Esophagus muscularis mucosa (tissue), 4 donors: ENCODE results near the gene UBASH3B. TPM values are rescaled to one million over a fixed set of nuclear protein-coding genes. Genes with fewer than 3 reads are reported as not detected.

Experiments
- DNase-seq: peaks from one replicate; pipeline ENCODE4 v3.0.0-alpha.2; 2017; ENCODE audit errors: extremely low spot score
- H3K27ac ChIP-seq, 4 donors: fragments of 200-600 bp; sonication (generic); replicated peaks in 1 of 4; 1 replicate in 3 of 4; 2 replicates in 1 of 4; pipeline ENCODE4 v1.5.1; 2016 to 2019; ENCODE audit warnings: mild to moderate bottlenecking in 1 of 4
- H3K27me3 ChIP-seq, 4 donors: fragments of 200-600 bp; sonication (generic); one replicate each; pipeline versions ENCODE4 v1.5.1 to v1.6.0; 2016 to 2019
- H3K36me3 ChIP-seq, 4 donors: fragments of 200-600 bp; sonication (generic); one replicate each; pipeline ENCODE4 v1.5.1; 2016 to 2019
- H3K4me1 ChIP-seq, 4 donors: fragments of 200-600 bp; sonication (generic); one replicate each; pipeline ENCODE4 v1.5.1; 2016 to 2019
- H3K4me3 ChIP-seq, 4 donors: fragments of 200-600 bp; sonication (generic); 1 replicate in 2 of 4; 2 replicates in 2 of 4; pipeline ENCODE4 v1.5.1; 2016 to 2019; ENCODE audit warnings: mild to moderate bottlenecking in 4 of 4, moderate library complexity in 1 of 4
- H3K9me3 ChIP-seq, 4 donors: fragments of 200-600 bp; sonication (generic); 1 replicate in 3 of 4; 2 replicates in 1 of 4; pipeline ENCODE4 v1.5.1; 2016 to 2019
- POLR2AphosphoS5 ChIP-seq, 2 donors: sonication (generic); formaldehyde crosslinking; IDR thresholded peaks; one replicate each; pipeline ENCODE4 v1.6.1; 2017; ENCODE audit warnings: antibody characterized with exemption in 2 of 2
- WGBS: methylation state at CpG from one replicate; pipeline ENCODE4 v1.1.5; 2018; 5-methylcytosine and 5-hydroxymethylcytosine counted together
- intact Hi-C: fragments of 100-400 bp; cut with DNase I; formaldehyde crosslinking; loops from one replicate; pipeline ENCODE4 v1.15.1; 2023
- small RNA-seq, 3 donors: library from RNA; depleted of rRNA; stranded (forward); fragments of <200 nt; gene quantifications; one replicate each; pipeline ENCODE3, GENCODE V24; 2016
- total RNA-seq, 4 donors: library from RNA; depleted of rRNA; stranded (reverse); fragments of >200 nt; gene quantifications; one replicate each; pipeline versions ENCODE4 v1.1.0 to v1.2.1, GENCODE V29; 2016
- TF ChIP-seq, protein P1 (sequence below), 3 experiments: fragments of 200-600 bp in 2 of 3; fragments of 450-650 bp in 1 of 3; sonication (generic) in 2 of 3; IDR thresholded peaks; one replicate each; pipeline ENCODE4 v1.5.1; 2017 to 2019; ENCODE audit warnings: antibody characterized with exemption in 3 of 3, mild to moderate bottlenecking in 2 of 3, moderate library complexity in 1 of 3

Gene UBASH3B
- total RNA-seq, 4 donors from 2014 or later: 0.42 to 6.8 (median 1.7) TPM

DNA sequence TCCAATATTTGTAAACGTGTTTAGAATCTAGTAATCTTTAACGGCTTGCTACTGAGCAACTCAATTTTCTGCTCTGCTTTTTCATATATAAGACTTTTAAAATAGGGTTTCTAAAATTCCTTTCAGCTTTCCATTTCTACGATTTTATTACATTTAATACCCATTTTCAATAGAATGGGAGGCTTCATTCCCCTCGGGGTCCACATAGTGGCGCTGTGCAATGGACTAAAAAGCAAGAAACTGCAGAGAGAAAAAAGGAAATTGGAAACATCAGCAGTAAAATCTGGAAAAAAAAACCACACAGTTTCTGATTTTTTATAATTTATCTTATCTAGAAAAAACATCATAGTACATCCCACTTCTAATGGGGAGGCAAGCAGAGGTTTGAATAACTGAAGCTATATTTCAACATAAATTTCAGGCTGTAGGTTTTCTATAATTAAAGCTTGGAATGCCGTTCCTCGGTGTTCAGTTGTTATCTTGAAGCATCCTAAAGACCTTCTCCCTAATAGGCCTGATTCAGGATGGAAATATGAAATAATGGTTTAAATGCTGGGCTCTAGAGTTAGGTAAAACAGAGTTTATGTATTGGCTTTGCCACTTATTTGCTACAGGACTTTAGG is 208.3 kb downstream of the UBASH3B start:
- intact Hi-C loops: loop anchor here (2.0 to 10.0 kb wide), 3 partner anchors 159 to 401 kb away; no protein-coding TSS in a partner anchor

More for the DNA sequence above, 208.3 kb downstream of the UBASH3B start:
- no peak for TF ChIP-seq POLR2AphosphoS5 (IDR thresholded peaks at IDR 0.05)
- TF ChIP-seq, protein P1, sequence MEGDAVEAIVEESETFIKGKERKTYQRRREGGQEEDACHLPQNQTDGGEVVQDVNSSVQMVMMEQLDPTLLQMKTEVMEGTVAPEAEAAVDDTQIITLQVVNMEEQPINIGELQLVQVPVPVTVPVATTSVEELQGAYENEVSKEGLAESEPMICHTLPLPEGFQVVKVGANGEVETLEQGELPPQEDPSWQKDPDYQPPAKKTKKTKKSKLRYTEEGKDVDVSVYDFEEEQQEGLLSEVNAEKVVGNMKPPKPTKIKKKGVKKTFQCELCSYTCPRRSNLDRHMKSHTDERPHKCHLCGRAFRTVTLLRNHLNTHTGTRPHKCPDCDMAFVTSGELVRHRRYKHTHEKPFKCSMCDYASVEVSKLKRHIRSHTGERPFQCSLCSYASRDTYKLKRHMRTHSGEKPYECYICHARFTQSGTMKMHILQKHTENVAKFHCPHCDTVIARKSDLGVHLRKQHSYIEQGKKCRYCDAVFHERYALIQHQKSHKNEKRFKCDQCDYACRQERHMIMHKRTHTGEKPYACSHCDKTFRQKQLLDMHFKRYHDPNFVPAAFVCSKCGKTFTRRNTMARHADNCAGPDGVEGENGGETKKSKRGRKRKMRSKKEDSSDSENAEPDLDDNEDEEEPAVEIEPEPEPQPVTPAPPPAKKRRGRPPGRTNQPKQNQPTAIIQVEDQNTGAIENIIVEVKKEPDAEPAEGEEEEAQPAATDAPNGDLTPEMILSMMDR (IDR thresholded peaks at IDR 0.05): peak; percentile 79 to 87 (median 84)
- H3K27ac ChIP-seq: no peak overlapping the region
- WGBS: 25% methylated on average over 7 of the region's 7 CpGs
- H3K36me3 ChIP-seq: no peaks in the 10 kb centered on the region
- no peak overlapping the region for H3K4me3 ChIP-seq
- peak; percentile 21 for DNase-seq
- no peaks in the 10 kb centered on the region for H3K9me3 ChIP-seq
- peaks cover 0 to 18% (median 0%) of the 10 kb centered on the region in 4 donors for H3K27me3 ChIP-seq
- H3K4me1 ChIP-seq: peaks cover 0 to 4% (median 0%) of the 10 kb centered on the region in 4 donors

Small RNA genes within 50 kb of the gene (small RNA-seq; reads per million reads assigned to genes)
- gene RF01210: 0 reads per million in 3 donors

Other genes with a start within 250 kb of the UBASH3B start
- gene CRTAM, start 182.8 kb downstream of the UBASH3B start, total RNA-seq: under 1 TPM in 1 of 4 donors, not detected in 3; 0.23 TPM
- 10 to 100 TPM in 3 of 4 donors, 1 to 10 TPM in 1; 9.6 to 14.9 (median 10.6) TPM for gene JHY, start 227.0 kb downstream of the UBASH3B start, total RNA-seq